Measurements from ENCODE around the gene UBE2G2.

DNA sequence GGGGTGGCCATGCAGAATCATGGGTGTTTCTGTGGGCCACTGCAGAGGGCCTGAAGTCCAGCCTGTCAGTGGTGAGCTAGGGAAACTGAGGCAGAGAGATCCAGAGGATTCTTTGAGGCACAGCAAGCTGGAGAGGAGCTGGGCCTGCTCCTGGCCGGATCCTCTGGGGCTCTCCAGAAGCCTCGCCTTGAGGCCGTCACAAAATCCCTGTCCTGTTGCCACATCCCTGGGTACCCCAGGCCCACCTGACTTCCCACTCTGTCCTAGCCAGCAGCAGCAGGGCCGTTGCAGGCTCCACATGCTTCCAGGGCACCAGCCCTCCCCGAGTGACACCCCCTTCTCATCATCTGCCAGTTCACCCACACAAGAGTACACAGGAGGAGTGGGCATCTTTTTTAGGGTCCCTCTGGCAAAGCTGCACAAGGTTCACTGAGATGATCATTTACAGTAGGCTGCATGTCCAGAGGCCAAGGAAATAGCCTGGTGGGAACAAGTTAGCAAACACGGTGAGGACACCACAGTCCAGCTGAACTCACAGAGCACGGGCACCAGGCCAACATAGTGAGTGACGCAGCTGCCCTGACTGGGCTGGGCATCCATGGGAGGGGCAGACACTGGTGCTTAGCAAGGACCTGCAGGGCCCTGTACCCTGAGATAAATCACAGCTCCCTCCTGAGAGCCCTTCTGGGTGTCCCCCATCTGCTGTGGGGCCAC is 65.2 kb downstream of the UBE2G2 start:
- TF ChIP-seq CTCF (conservative IDR thresholded peaks at IDR 0.05; ENCODE audit: low read depth, low read length) (no peak), EZH2 (IDR thresholded peaks at IDR 0.05; ENCODE audit: low read length, unreplicated experiment) (no peak)
